GM12875 (cell line): Measurements from ENCODE around the gene CDCA4.

ENCODE experiments used
- H3K4me3 ChIP-seq: one replicate; pipeline ENCODE4 v1.5.1; 2011; ENCODE audit warnings: low read depth, low read length, control low read depth
- TF ChIP-seq, protein P1 (sequence below): IDR thresholded peaks from 2 replicates; pipeline ENCODE4 v1.5.1; 2011; ENCODE audit warnings: low read depth, mild to moderate bottlenecking, control low read depth, inconsistent platforms, low read length, moderate library complexity, borderline replicate concordance; ENCODE audit not compliant: insufficient read depth

CDCA4 gene

DNA sequence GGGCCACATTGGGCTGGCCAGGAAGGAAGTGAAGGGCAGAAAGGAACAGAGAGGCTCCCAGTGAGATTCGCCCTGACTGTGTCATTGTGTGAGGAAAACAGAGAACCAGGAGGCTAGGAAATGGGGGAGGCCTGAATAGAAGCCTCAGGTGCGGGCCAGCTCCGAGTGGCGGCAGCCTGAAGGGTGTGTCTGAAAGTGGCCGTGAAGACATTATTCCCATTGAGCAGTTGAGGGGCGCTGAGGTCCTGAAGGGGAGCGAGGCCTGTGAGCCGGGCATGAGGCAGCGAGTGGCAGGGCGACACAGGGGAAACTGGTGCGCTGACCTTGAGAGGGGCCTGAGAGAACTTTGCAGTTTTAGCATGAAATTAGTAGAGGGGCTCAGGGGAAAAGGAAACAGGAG is 28.4 kb downstream of the CDCA4 start:
- TF ChIP-seq, protein P1, sequence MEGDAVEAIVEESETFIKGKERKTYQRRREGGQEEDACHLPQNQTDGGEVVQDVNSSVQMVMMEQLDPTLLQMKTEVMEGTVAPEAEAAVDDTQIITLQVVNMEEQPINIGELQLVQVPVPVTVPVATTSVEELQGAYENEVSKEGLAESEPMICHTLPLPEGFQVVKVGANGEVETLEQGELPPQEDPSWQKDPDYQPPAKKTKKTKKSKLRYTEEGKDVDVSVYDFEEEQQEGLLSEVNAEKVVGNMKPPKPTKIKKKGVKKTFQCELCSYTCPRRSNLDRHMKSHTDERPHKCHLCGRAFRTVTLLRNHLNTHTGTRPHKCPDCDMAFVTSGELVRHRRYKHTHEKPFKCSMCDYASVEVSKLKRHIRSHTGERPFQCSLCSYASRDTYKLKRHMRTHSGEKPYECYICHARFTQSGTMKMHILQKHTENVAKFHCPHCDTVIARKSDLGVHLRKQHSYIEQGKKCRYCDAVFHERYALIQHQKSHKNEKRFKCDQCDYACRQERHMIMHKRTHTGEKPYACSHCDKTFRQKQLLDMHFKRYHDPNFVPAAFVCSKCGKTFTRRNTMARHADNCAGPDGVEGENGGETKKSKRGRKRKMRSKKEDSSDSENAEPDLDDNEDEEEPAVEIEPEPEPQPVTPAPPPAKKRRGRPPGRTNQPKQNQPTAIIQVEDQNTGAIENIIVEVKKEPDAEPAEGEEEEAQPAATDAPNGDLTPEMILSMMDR, result no peak
- H3K4me3 ChIP-seq, result no peak overlapping the region

DNA sequence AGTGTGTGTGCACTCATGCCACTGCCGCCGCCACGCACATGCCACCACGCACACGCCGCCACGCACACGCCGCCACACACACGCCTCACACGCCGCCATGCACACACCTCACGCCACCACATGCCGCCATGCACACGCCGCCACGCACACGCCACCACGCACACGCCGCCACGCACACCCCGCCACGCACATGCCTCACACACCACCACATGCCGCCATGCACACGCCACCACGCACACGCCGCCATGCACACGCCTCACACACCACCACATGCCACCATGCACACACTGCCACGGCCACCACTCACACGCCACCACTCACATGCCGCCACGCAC is 29.0 kb downstream of the CDCA4 start:
- TF ChIP-seq, protein P1, result no peak
- H3K4me3 ChIP-seq, result no peak overlapping the region

DNA sequence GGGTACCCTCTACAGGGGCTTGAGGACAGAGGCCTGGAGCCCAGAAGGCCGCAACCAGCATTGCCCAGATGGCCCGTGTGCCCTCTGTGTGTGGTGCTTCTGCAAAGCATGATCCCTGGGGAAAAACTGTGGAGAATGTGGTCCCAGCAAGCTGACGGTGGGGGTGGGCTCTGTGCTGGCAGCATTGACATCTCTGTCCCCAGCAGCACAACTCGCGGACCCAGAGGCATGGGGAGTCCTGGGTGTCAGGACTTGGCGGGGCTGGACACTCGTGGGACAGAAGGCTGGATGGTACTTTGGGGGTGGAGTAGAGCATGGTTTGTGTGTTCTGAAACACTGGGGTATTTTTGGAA is 31.0 kb downstream of the CDCA4 start:
- no peak overlapping the region for H3K4me3 ChIP-seq
- TF ChIP-seq, protein P1, result no peak

DNA sequence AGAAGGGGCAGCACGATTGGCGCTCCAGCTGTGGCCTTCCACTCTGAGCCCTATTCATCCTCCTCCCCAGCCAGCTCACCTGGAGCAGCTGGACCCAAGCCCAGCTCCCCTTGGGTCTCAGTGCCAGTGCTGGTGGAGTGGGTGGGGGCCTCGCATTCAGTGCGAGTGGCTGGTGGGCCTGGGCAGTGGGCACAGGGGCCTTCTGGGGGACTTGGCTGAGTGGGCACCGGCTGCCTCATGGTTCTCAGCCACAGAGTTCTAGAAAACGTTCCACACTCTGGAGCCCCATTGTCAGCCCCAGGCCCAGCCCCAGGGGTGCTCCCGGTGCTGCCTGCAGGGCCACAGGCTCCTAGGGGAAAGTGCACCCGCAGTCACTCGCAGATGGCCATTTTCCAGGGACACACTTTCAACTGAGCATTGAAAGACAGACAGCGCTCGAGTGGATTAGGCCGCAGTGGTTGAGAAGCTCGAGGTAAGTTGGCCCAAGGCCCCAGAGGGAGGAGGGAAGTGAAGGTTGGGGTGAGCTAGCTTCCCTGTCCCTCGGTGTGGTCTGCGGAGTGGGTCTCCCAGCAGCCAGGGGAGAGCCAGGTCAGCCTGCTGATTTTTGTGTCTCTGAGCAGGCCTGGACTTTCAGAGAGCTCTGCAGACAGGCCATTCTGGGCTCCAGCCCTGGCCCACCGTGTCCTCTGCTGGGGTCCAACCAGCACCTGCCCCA is 31.5 kb downstream of the CDCA4 start:
- no peak overlapping the region for H3K4me3 ChIP-seq
- TF ChIP-seq, protein P1, result no peak

DNA sequence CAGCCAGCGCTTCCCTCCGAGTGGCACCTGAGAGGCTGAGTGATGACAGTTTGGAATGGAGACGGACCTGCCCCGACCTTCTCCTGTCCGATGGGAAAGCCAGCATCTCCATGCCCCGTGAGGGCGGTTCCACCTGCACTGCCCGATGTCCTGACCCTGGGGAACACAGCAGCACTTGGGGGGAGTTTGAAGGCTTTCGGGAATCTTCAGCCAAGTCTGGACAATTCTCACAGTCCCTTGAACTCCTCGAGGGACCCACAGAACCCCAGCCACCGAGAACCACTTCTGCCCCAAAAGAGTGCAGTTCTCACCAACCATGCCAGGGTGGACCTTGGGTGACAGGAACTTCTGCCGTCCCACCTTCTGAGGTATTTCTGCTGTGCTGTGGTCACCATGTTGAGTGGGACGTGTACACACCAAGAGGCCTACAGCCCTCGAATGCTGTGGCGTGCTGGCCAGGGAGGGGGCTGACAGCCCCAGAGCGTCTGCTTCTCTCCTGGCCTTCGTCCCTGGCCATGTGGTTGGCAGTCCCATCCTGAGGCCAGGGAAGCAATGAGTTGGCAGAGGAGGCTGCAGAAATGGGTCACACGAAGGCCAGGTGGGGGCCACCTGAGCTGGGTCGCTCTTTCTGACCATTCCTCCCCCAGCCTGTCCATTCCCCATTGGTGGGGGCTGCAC is 34.3 kb downstream of the CDCA4 start:
- no peak overlapping the region for H3K4me3 ChIP-seq
- TF ChIP-seq, protein P1, result no peak

DNA sequence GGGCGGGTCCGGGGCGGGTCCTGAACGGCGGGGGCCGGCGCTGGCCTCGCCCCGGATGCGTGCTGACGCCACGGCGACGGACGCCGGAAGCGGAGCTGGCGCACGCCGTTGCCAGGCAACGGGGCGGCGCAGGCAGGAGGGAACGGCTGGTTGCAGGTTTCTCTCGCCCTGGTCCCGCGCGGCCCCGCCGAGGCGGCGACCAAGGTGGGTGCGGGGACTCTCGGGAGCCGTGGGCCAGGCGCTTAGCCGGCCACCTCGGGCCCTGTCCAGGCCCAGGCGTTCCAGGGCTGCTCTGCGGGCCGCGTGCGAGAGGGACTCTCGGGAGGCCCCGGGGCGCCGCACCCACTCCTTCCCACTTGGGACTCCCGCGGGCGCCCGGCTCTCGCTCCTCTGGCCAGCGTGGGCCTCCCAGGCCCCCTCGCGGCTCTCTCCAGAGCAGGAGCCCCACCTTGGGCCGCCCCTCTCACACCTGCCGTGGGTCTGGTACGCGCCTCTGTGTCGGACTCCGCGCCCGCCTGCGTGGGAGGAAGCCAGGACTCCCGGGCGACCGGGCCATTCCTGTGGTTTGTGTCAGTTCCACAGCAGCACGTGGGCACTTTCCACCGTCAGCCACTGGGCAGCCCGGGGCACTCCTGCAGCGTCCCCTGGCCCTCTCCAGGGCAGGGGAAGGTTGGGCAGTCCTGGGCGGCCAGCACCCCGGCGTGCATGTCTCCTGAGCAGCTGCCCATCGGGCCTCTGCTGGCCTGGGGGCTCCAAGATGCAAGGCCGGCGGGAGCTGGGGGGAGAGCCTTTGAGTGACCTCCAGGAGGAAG is 35.0 kb downstream of the CDCA4 start, which contains the start of gene CLBA1:
TSS of gene CLBA1 (plus strand) at position 114 of the 812 bp plus-strand sequence. CDS start at position 758, 644 bp downstream.
- H3K4me3 ChIP-seq, result peak within 1 kb of the TSS; percentile 66
- TF ChIP-seq, protein P1, result no peak
